Stimulated activated CD4-positive, alpha-beta T cell treated with anti-CD3 and anti-CD28 coated beads, TNF-alpha, amount 100 ng/mL, for 1 hour (primary cell): ENCODE measurements around the gene CSRNP3.

ENCODE experiments used
- DNase-seq, 3 donors: peaks; one replicate each; pipeline ENCODE4 v3.0.0-alpha.2; 2020; ENCODE audit warnings: low read depth in 3 of 3, low spot score in 1 of 3

The CSRNP3 gene

GRCh38 chr2:165678882-165679281, 209.4 kb downstream of the CSRNP3 start:
- no peak for DNase-seq

GRCh38 chr2:165679621-165680020, 210.1 kb downstream of the CSRNP3 start:
- no peak for DNase-seq

- no peak for DNase-seq
Observed at GRCh38 chr2:165681841-165682240, 212.3 kb downstream of the CSRNP3 start.

- DNase-seq = no peak
Observed at GRCh38 chr2:165682546-165682945, 213.0 kb downstream of the CSRNP3 start.

GRCh38 chr2:165686800-165687199, 217.3 kb downstream of the CSRNP3 start:
- no peak for DNase-seq

GRCh38 chr2:165687426-165688002, 218.0 kb downstream of the CSRNP3 start:
- DNase-seq = no peak

GRCh38 chr2:165691615-165692014, 222.1 kb downstream of the CSRNP3 start:
- no peak for DNase-seq

- DNase-seq = no peak
Observed at GRCh38 chr2:165692906-165693305, 223.4 kb downstream of the CSRNP3 start.

- no peak for DNase-seq
Observed at GRCh38 chr2:165693838-165694237, 224.3 kb downstream of the CSRNP3 start.

GRCh38 chr2:165697748-165698443, 228.4 kb downstream of the CSRNP3 start:
- DNase-seq = no peak

- no peak for DNase-seq
Observed at GRCh38 chr2:165698444-165698884, 229.0 kb downstream of the CSRNP3 start.

- DNase-seq = no peak
Observed at GRCh38 chr2:165699946-165700345, 230.4 kb downstream of the CSRNP3 start.

- no peak for DNase-seq
Observed at GRCh38 chr2:165700531-165700930, 231.0 kb downstream of the CSRNP3 start.

GRCh38 chr2:165701147-165701546, 231.6 kb downstream of the CSRNP3 start:
- no peak for DNase-seq

GRCh38 chr2:165706960-165707487, 237.5 kb downstream of the CSRNP3 start:
- DNase-seq = no peak

GRCh38 chr2:165716091-165716490, 246.6 kb downstream of the CSRNP3 start:
- DNase-seq = no peak

GRCh38 chr2:165718610-165719210, 249.2 kb downstream of the CSRNP3 start:
- no peak for DNase-seq

GRCh38 chr2:165720511-165720910, 251.0 kb downstream of the CSRNP3 start:
- DNase-seq = no peak

- DNase-seq = no peak
Observed at GRCh38 chr2:165725421-165725820, 255.9 kb downstream of the CSRNP3 start.
